H1 (cell line): ENCODE data around the gene ARMC9.

Experiments used
- ATF3 ChIP-seq: IDR thresholded peaks from 2 replicates; pipeline ENCODE4 v1.6.1; 2011; ENCODE audit warnings: low read depth, mild to moderate bottlenecking, low read length; ENCODE audit not compliant: insufficient read depth
- CEBPB ChIP-seq: IDR thresholded peaks from 2 replicates; pipeline ENCODE4 v1.6.1; 2012; ENCODE audit warnings: low read depth, low read length
- CTCF ChIP-seq, 3 experiments: IDR thresholded peaks; 1 replicate in 2 of 3; 2 replicates in 1 of 3; pipeline versions ENCODE4 v1.5.1 to v1.6.1; 2011; ENCODE audit warnings: low read length in 3 of 3, mild to moderate bottlenecking in 3 of 3, inconsistent platforms in 2 of 3, low read depth in 1 of 3, moderate library complexity in 1 of 3; ENCODE audit not compliant: insufficient read depth in 1 of 3; ENCODE audit errors: control extremely low read depth in 1 of 3
- POLR2A ChIP-seq, 2 experiments: IDR thresholded peaks; 1 replicate in 1 of 2; 2 replicates in 1 of 2; pipeline ENCODE4 v1.6.1; 2011; ENCODE audit warnings: low read depth in 2 of 2, low read length in 2 of 2, mild to moderate bottlenecking in 2 of 2; ENCODE audit errors: control extremely low read depth in 1 of 2
- POLR2AphosphoS5 ChIP-seq: IDR thresholded peaks from 2 replicates; pipeline ENCODE4 v1.6.1; 2011; ENCODE audit warnings: low read depth, low read length
- RFX5 ChIP-seq: IDR thresholded peaks from 2 replicates; pipeline ENCODE4 v1.6.1; 2011; ENCODE audit warnings: low read depth, low read length, improper control_type of control experiment, borderline replicate concordance
- SIN3A ChIP-seq, 2 experiments: IDR thresholded peaks in 1 of 2; conservative IDR thresholded peaks in 1 of 2; 2 replicates each; pipeline ENCODE4 v1.6.1; 2011 to 2012; ENCODE audit warnings: low read length in 2 of 2, improper control_type of control experiment in 1 of 2, low read depth in 1 of 2, mild to moderate bottlenecking in 1 of 2
- USF2 ChIP-seq: IDR thresholded peaks from 2 replicates; pipeline ENCODE4 v1.6.1; 2011; ENCODE audit warnings: low read length, improper control_type of control experiment

DNA sequence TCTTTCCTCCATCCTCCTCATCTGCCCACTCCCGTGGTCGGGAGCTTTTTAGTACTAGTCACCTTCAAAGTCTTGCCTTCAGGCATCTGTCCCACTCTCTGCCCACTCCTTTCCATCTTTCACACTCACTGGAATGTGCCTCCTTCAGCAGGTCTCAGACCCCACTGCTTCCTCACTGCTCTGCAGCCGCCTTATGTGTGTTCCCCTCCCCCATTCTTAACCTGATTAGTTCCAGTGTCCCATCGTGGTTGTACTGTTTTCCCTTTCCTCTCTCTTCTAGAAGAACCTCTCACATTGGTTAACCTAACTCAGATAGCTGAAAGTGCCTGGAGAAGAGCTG is 3.0 kb downstream of the ARMC9 start:
- no peak for TF ChIP-seq POLR2A (IDR thresholded peaks at IDR 0.05; ENCODE audit: control extremely low read depth in 1 of 2, low read depth in 2 of 2, low read length in 2 of 2)
- TF ChIP-seq POLR2AphosphoS5: no peak
- TF ChIP-seq CTCF (IDR thresholded peaks at IDR 0.05; ENCODE audit: control extremely low read depth in 1 of 3, insufficient read depth in 1 of 3, low read depth in 1 of 3, low read length in 3 of 3): no peak
- no peak for TF ChIP-seq ATF3
- no peak for TF ChIP-seq RFX5
- TF ChIP-seq USF2: no peak
- no peak for TF ChIP-seq SIN3A (conservative IDR thresholded peaks at IDR 0.05 in 1 of 2, IDR thresholded peaks at IDR 0.05 in 1 of 2; ENCODE audit: low read depth in 1 of 2, low read length in 2 of 2)
- no peak for TF ChIP-seq CEBPB
